Stimulated activated CD8-positive, alpha-beta memory T cell treated with anti-CD3 and anti-CD28 coated beads, Interleukin-4, amount 100 ng/mL, for 4 hours (primary cell): Measurements from ENCODE around the gene ZNF804B.

Source experiments
- DNase-seq, 2 donors: peaks; one replicate each; pipeline ENCODE4 v3.0.0-alpha.2; 2020; ENCODE audit warnings: low read depth in 2 of 2, low spot score in 1 of 2

ZNF804B gene

DNA sequence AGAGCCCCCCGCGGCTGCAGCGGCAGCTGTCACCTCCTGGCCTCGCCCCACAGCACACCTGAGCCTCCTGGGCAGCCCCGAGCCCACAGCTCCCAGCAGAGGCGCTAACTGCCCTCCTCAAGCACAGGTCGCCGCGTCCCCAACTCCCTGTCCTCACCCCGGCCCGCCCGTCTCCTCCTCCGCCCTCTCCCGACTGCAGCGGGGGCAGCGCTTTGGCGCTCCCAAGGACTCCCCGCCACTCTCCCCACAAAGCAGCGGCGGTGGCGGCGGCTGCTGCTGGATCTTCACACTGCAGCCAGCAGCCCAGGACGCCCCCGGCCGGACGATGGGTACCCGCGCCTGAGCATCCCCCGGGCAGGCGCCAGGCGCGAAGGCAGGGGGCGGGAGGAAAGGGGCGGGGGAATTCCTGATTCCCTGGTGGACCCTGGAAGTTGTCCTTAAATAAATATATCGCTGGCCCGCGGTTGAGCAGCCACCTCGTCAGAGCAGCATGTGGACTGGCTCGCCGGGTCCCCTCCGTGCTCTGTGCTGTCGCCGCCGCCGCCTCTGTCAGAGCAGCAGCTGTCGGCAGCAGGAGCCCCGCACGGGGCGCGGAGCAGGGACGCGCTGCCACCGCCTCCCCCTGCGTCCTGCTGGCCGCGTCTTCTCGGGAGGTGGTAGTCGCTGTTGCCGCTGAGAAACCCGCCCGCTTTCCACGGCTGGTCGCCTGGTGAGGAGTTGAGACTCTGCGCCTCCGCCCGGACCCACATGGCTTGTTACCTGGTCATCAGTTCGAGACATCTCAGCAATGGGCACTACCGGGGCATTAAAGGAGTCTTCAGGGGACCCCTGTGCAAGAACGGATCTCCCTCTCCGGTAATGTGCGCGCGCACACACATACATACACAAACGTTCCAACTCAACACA, at the start of gene ZNF804B:
Gene ZNF804B, plus strand, starts transcription at position 471 of the 906 bp plus-strand sequence. Its CDS starts 277 bp downstream, at position 748.
- DNase-seq, result no peak

DNA sequence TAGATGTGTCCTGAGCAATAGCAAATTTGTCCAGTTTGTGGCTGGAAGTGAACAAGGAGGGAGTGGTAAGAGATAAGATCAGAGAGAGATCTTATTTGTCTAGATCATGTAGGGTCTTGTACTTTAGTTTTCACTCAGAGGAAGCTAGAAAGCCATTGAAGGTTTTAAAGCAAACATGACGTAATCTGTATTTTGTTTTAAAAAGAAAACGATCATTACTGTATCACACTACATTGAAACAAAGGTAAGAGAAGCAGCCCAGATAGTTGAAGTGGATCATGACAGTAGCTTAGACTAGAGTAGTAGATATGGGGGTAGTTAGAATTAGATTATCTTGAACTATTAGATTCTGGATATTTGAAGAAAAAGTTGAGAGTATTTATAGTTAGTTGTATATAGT, 23.6 kb upstream of the ZNF804B start:
- no peak for DNase-seq

DNA sequence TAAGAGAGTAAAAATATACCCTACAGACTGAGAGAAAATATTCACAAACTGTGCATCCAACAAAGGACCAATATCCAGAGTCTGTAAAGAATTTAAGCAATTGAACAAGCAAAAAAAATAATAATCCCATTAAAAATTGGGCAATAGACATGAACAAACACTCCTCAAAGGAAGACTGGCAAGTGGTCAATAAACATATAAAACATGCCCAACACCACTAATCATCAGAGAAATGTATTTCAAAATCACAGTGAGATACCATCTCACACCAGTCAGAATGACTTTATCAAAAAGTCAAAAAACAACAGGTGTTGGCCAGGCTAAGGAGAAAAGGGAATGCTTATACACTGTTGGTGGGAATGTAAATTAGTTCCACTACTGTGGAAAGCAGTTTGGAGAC, 21.9 kb upstream of the ZNF804B start:
- no peak for DNase-seq

DNA sequence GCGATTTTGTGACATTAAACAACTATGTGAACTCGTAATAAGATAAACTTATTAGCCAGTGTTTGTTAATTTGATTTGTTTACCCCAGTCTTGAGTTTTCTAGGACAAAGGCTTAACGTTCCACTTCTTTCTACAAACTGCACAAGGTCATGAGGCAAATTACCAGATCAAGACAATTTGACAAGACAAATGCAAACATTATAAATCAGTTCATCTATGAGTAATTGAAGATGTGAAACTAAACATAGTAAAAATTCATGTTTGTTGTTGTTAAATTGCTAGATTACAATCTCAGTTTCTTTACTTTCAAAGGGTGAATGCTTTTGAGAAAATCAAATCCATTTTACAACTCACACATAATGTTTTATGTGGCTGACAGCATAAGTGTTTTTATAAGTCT, 13.4 kb upstream of the ZNF804B start:
- DNase-seq, result no peak

DNA sequence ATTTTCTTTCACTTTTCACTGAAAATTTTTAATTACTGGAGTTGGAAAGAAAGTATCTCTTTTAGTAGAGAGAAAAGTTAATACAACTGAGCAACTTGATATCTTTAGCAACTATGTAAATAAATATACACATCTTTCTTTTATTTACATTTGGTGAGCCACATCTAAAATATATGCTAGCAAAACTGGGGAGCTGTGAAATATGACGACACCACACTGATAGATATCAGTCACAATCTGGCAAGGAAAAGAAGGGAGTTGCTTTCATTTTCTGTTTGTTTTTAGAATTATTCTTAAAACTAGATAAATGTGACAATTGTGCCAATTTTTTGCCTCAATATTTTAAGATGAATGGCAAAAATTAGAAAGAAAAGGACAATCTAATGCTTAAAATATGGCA, 2.7 kb upstream of the ZNF804B start:
- no peak for DNase-seq

DNA sequence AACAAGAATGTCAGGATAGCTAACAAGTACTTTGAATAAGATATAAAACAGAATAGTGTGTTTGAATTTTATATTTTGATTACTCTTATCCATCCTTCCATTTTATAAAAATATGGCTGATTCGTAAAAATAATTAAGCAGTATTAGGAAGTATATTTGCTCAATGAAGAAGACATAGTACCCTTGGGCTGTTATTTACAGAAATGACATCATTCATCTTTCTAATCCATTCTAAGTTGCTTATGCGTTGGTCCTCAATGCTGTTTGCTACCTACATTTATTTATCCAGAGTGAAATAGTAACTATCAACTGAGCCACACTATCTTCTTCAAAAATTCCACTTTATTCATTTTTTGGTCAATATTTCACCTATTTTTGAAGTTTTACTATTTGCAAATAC, 2.1 kb upstream of the ZNF804B start:
- no peak for DNase-seq

DNA sequence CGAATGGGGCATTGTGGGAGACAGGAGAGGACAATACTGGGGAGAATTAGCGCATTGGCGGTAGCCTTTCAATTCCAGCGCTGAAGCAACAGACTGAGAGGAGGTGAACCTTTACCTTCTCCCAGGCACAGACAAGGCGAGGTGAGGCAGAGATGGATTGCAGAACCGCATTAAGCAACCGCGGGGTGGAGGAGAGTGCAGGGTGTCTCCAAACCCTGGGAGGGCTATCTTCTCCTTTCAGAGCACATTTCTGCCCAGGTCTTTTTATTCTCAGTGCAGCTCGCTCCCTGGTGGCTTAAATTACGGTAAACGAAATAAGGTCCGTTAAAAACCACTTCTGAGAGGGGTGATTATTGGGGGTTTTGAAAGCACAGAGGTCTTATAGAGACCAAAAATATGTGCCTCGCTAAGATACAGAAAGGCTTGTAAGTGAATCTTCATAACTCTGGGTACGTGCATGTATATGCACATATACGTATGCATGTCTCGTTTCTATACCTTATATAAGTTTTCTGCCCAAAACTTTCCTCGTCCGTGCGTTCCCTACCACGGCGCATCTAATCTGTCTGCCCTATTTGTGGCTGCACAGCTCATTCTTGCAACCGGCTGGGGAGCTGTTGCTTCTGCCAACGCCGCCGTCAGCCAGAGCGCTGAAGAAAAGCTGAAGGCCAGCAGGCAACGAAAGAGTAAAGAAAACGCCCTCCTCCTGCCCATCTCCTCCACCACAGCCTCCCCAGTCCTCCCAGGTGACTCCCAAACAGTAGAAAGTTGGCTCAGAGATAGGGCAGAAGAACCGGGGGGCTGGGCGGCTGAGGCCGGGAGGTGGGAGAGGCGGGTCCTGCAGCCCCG, 895 bp upstream of the ZNF804B start:
- no peak for DNase-seq

DNA sequence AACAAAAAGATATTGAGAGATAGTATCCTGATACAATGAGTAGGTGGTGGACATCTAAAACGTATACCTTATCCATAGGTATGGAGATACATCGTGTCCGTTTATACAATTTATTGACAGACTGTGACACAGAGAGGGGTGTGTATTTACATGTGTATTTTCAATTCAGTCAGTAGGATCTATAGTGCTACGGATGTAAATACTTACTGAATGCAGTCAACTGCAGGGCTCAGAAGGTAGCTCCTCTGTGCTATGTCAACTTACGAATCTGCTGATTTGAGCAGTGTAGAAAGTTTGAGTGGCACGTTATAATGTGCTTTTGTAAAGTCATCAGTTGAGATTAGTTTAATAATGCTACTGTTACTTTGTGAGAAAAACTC, 626 bp downstream of the ZNF804B start:
- no peak for DNase-seq

DNA sequence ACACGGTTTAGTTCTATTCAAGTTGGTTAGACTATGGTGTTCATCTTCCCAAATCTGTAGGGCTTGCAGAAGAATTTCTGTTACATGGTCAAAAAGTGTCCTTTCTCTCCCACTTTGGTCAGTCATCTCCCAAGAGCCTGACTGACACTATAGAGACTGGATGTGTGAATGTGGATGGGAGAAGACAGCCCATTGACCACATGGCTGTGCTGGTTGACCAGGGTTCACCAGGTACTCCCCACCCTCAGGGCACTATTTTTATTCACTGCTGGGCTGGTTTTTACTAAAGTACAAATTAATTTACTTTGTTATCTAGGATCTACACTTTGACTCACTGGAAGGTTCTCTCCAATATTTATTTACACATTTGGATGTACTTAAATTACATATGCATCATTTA, 2.3 kb downstream of the ZNF804B start:
- DNase-seq, result no peak

DNA sequence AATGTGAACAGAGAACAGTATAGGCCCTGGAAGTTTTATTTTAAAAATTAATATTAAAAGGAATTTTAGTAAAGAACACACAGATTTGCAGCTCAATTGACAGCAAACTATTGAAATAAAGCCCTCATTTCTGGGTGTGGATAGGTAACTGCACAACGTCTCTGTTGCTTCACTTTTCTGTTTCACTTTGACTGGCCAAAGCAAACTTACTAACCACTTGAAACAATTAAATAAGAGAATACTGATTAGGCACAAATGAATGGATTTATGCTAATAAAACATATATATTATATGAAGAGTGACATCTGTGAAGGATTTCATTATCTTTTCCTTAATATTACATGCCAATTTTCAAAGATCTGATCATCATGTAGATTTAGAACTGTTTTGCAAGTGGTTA, 11.9 kb downstream of the ZNF804B start:
- DNase-seq, result no peak

DNA sequence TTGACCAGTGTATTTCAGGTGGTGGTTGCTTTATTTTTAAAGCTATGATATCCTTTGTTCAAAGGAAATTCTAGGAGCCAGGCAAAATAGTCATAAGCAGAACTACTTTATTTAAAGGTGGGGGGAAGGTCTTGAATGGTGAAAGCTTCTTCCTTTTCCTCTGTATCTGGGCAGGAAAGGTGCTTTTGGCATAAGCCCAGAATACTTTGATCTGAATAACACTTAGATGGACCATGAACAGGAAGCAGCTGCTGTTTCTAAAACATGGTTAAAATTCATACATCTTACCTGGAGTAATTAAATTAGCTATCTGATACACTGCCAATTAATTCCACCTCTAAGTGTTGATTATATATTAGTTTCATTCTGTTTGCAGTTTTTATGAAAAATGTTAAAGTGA, 13.3 kb downstream of the ZNF804B start:
- DNase-seq, result no peak

DNA sequence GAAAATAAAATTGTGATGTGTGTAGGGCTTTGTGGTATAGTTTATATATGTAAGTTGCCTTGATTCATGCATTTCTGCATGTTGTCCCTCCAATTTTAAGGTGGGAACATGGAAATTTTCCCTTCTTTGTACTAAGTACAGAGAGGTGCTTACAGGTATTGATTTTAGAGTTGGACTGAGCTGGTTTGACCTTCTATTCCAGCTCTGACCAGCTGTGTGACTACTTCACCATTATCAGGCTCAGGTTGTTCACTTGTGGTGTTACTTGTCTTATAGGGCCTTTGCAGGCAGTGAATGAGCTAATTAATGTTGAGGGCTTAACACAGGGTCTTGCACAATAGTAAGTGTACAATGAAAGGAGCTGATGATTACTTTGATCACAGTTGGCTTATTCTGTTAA, 16.3 kb downstream of the ZNF804B start:
- DNase-seq, result no peak

DNA sequence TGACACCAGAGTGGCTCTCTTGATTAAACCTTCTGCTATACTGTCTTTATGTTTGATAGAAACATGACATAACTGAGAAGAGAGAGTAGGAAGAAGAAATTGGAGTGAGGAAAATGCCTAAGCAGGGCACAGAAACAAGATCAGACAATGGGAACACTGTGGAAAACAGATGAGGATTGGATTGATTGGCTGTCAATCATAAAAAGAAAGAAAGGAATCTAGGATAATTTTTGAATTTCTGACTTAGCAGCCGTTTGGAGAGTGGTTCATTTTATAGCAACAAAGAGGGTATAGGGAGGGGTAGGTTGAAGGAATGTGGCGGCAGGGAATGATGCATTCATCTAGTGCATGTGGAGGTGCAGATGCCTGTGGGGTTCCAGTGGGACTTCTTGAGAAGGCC, 28.3 kb downstream of the ZNF804B start:
- no peak for DNase-seq

DNA sequence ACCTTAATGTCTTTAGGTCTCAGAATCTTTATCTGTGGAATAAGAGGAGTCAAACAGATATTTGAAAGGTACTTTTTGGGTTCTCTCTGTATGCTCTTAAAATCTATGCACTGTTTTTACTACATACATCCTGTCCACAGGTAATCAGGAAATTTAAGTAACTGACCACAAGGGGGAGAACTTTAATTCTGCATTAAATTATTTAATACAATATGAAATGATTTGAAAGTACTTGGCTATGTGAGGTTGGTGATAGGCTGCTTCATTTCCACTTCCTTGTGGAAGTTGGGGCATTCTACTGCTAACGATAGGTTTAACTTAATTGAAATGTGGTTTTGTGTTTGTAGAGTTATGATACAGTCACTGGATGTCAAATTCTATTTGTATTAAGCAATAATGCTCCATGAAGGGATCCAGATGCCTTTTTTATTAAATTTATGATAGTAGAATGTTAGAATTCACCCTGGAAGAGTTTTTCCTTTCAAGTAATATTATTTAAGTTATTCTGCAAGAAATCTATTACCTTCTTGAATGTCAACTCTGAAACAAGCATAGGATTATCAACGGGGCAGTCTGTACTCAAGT, 30.1 kb downstream of the ZNF804B start:
- no peak for DNase-seq

DNA sequence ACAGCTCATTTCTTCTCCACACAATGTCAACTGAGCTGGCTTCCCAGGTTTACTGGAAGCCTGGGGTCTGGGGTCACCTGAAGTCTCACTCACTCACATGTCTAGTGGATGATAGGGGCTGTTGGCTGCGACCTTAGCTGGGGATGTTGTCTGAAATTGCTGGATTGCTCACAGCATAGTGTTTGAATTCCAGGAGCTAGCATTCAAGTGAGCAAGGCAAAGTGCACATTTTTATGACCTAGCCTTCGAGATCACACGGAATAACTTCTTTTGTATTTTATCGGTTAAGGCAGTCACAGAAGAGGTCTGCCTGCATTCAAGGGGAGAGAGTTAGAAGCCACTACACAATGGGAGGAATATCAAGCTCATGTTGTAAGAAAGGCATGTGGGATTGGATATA, 32.4 kb downstream of the ZNF804B start:
- no peak for DNase-seq

DNA sequence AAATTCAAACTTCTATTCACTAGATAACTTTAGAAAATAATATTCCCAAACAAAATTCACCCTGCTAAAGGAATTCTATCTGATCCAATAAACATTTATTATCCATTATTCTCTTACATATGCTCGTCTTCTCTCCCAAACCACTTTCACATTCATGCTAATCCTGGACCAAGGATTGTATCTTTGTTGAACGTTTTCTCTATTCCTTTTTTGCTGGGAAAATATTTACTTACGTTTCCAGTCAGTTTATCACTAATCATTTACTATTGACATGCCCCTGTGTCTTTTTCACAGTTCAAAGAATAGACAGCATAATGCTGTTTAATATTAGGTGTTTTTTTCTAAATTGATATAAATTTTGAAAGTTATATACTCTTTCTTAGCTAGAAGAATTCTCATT, 32.9 kb downstream of the ZNF804B start:
- no peak for DNase-seq

DNA sequence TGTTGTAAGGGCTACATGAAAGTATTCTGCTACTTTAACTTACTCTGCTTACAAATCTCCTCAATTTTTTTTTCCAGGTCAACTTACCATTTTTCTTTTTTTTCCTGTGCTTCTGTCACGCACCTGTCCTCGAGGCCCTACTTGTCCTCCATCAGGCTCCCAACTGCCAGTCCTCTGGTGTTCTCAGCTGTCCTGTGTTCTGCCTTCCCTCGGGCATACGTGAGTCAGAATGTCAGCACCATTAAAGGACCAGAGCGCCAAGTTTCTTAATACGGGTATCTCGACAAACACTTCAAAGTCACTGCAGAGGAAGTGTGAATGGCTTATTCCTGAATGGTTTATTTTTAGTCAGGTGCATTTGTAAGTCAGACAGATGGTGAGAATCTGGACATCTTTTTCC, 36.1 kb downstream of the ZNF804B start, which contains the start of gene TEX47:
Gene TEX47, minus strand, starts transcription at position 185 of the 400 bp plus-strand sequence. CDS start 795 bp downstream, outside the sequence.
- no peak for DNase-seq

DNA sequence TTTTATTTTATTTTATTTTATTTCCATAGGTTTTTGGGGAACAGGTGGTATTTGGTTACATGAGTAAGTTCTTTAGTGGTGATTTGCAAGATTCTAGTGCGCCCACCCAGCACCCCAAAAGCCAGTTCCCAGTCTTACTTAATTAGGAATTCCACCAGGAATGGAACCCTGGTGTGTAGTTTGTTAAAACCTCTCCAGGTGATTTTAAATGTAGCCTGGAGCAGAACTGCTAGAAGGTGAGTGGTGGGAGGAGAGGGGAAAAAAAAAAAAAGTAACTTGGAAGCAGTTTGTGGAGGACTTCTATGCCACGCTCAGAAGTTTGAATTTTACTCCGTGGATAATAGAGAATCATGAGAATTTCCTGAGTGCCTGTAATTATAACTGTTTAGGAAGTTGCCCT, 41.5 kb downstream of the ZNF804B start:
- no peak for DNase-seq

DNA sequence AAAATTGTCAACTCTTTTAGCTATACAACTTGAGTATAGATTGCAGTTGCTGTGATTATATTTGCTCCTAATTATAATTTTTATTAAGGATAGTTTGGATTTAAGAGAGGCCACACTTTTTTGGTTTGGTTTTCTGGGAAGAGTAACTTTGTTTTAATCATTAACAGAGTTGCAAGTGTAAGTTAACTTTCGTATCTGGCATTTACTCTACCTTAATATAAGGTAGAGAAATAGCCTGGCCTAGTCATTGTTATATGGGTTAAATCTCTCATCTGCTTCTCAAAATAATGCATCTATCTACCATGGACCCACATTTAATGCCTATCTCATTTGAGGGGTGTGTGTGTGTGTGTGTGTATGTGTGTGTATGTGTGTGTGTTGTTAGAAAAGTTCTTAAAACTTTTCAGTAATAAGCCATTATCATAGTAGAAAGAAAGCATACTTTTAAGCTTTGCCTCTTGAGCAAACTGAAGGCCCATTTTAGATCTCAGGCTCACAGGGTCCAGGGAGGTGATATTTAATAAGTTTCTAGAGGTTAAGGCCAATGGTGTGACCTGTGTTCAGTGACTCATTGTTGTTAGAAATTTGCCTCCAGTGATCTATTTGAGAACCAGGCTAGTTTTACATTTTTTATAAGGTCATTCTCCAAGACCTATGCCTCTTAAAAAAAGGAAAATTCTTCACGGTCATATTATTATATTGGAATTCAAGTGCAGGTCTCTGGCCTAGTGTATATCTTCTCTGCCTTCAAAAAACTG, 47.0 kb downstream of the ZNF804B start:
- no peak for DNase-seq

DNA sequence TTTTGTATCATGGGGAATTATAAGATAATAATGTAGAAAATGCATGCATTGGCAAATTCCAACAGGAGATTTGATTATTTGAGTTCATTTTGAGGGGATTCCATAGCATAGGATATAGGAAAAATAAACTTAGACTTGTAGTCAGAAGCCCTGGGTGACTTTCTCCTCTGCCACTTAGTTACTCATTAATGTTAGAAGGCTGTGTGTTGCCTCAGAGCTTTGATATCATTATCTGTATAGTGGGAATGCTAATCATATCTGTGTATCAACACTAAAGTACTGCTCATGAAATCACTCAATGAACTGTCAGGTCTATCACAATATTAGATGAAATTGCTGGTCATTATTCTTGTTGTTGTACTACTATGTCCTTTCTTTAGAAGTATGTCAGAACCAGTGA, 59.1 kb downstream of the ZNF804B start:
- no peak for DNase-seq

DNA sequence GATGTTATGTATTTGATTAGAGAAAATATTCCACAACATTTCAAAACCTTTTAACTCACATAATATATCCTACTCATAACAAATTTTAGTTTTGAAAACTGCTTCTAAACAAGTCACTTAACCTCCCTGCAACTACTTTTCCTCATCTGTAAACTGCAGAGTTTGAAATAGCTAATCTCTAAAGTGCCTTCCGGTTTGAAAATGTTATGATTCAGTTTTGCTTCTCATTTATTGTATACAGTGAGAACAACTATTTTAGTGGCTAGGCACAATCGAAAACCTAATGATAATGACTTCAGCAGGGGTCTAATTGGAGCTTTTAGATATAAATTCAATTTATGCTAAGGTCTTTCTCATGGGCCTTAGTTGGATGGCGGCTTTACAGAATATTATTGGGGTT, 66.7 kb downstream of the ZNF804B start:
- DNase-seq, result no peak
